ENCODE measurements around the gene COG4. TPM values are rescaled to one million over a fixed set of nuclear protein-coding genes. Genes with fewer than 3 reads are reported as not detected.

The COG4 gene
- total RNA-seq, 1 donor from 2014 or later, result 62.6 TPM

DNA sequence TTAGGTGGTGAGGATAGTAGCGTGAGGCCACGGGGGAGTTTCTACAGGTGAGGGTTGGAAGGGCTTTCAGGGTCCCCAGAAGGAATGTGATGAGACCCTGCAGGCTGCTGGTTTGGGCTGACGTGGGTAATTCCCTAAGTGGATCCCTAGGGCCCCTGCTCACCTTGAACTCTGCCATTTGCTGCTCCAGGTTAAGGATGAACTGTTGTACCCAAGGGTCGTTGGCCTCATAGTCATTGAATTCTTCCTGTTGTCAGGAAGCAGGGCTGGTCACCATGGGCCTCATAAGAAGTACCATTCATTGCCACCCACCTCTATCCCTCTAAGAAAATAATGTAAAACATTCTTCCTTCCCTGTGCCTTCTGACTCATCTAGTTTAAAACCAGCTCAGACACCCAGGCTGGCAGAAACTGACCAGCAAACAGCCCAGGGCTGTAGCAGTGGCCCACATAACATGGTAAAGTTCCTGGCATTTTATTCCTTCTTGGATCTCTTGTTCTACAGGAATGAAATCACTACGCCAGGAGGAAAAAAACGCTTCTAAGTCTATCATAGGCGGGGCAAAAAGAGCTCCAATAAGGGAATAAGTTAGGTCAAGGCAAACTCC, 41.3 kb downstream of the COG4 start:
- H3K36me3 Mint-ChIP-seq, result peaks cover 18% of the 10 kb centered on the region
- TF ChIP-seq CTCF (IDR thresholded peaks at IDR 0.05; ENCODE audit: unreplicated experiment), result no peak

DNA sequence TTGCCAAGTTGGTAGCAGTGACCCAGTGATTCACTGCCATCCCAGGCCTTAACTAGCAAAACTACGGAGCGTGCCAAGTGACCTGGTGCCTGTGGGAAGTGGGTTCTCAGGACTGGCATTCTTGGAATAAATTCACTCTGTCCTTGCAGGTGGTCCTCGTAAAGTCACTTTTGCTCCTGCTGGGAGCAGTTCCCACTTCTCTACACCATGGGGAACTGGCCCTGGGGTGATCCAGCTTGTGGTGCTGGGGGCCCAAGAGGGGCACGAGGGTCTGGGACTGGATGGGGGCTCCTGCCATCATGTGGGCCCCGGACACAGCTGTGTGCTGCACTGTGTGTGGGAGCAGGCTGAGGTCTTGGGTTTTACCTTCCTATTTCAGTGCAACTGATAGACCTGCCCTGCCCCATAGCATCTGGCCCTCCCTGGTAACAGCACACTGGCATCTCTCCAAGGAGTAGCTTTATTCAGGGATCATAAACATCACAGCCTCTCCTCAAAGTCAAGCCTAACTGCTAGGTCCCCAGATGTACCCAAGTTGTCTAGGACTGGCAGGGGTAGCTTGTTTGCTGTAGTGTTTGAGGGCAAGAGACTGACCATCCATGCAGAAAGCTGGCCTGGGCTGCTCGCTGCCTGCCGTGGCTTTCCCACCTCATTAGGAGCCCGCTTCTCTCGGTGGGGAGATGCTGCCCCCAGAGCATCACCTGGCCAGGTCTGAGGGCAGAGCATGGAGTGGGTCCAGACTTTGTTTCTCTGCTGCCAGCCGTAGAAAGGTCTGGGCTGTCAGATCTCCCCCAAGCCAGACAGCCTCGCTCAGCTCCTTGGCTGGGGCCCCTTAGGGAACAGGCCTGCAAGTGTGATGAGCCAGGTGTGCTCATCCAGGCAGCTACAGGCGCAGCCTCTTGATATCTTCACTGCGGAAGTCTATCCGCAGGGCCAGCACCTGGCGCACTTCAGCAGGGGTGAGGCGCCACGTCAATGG, 42.9 kb downstream of the COG4 start:
- no peaks in the 10 kb centered on the region for H3K27me3 Mint-ChIP-seq (ENCODE audit: low read depth)
- no peaks in the 10 kb centered on the region for H3K9me3 Mint-ChIP-seq
- H3K4me1 Mint-ChIP-seq, result peaks cover 6% of the 10 kb centered on the region
- peaks cover 11% of the 10 kb centered on the region for H3K36me3 Mint-ChIP-seq
- H3K27ac Mint-ChIP-seq, result no peak overlapping the region
- no peak overlapping the region for H3K4me3 Mint-ChIP-seq
- DNase-seq (ENCODE audit: low spot score in 2 of 2, unreplicated experiment in 2 of 2), result no peak
- no peak for TF ChIP-seq CTCF (IDR thresholded peaks at IDR 0.05; ENCODE audit: unreplicated experiment)

More for the DNA sequence above, 41.3 kb downstream of the COG4 start:
- DNase-seq (ENCODE audit: low spot score in 2 of 2, unreplicated experiment in 2 of 2), result no peak
- Mint-ChIP-seq H3K9me3 (no peaks in the 10 kb centered on the region), H3K4me1 (peaks cover 2% of the 10 kb centered on the region), H3K4me3 (no peak overlapping the region), H3K27me3 (ENCODE audit: low read depth) (no peaks in the 10 kb centered on the region), H3K27ac (no peak overlapping the region)

- H3K9me3 Mint-ChIP-seq, result no peaks in the 10 kb centered on the region
- TF ChIP-seq CTCF (IDR thresholded peaks at IDR 0.05; ENCODE audit: unreplicated experiment), result no peak
- DNase-seq (ENCODE audit: low spot score in 2 of 2, unreplicated experiment in 2 of 2), result no peak
- peaks cover 7% of the 10 kb centered on the region for H3K36me3 Mint-ChIP-seq
- no peaks in the 10 kb centered on the region for H3K27me3 Mint-ChIP-seq (ENCODE audit: low read depth)
- H3K27ac Mint-ChIP-seq, result no peak overlapping the region
- H3K4me3 Mint-ChIP-seq, result no peak overlapping the region
- H3K4me1 Mint-ChIP-seq, result peaks cover 6% of the 10 kb centered on the region
These were observed 44.4 kb downstream of the COG4 start for GRCh38 chr16:70478912-70479341.

- Mint-ChIP-seq H3K4me3 (no peak overlapping the region), H3K27ac (peak overlapping the region; percentile 34), H3K36me3 (peaks cover 9% of the 10 kb centered on the region), H3K9me3 (no peaks in the 10 kb centered on the region), H3K4me1 (peaks cover 6% of the 10 kb centered on the region), H3K27me3 (ENCODE audit: low read depth) (no peaks in the 10 kb centered on the region)
- no peak for TF ChIP-seq CTCF (IDR thresholded peaks at IDR 0.05; ENCODE audit: unreplicated experiment)
- DNase-seq (ENCODE audit: low spot score in 2 of 2, unreplicated experiment in 2 of 2), result no peak
These were observed 45.2 kb downstream of the COG4 start for GRCh38 chr16:70478169-70478568.

DNA sequence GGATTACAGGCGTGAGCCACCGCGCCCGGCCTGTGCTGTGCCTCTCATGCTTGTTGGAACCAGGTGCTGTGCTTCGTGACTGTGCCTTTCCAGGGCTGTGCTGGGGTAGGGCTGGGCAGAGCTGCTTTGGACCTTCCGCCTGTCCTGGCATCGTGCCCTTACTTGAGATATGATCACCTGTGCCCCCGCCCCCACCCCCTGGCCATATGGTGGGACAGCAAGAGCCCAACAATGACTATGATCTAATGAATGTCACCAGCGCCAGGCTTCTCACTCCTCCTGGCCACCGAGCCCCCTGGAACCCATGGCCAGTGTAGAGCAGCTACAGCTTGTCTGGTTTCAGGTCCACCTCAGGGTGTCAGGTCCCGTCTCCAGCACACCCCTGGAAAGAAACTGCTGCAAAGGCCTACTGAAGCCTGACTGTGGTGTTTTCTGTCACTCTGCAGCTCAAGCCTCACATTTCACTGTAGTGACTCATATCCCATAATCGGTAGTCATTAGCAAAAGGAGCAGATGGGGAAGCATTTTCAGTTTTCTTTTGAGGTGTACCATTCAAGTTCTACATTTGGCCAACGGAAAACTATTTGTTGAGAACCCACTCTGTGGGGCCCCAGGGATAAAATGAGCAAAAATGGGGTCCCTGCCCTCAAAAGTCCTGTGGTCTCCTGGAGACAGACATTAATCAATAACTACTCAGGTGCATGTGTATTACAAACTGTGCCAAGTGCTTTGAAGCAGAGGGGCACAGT, 46.9 kb downstream of the COG4 start:
- no peak for DNase-seq (ENCODE audit: low spot score in 2 of 2, unreplicated experiment in 2 of 2)
- peaks cover 5% of the 10 kb centered on the region for H3K36me3 Mint-ChIP-seq
- no peak overlapping the region for H3K4me3 Mint-ChIP-seq
- H3K27ac Mint-ChIP-seq, result no peak overlapping the region
- no peak for TF ChIP-seq CTCF (IDR thresholded peaks at IDR 0.05; ENCODE audit: unreplicated experiment)
- H3K9me3 Mint-ChIP-seq, result no peaks in the 10 kb centered on the region
- peaks cover 6% of the 10 kb centered on the region for H3K4me1 Mint-ChIP-seq
- no peaks in the 10 kb centered on the region for H3K27me3 Mint-ChIP-seq (ENCODE audit: low read depth)

Measured in mesothelial cell of epicardium (in vitro differentiated cells).